HepG2 (cell line): Measurements from ENCODE around the gene ZMPSTE24. TPM values are rescaled to one million over a fixed set of nuclear protein-coding genes. Genes with fewer than 3 reads are reported as not detected.
A peak's percentile ranks its signal among the peaks of the same experiment; 100 is the strongest.

Source experiments
- BRD4 ChIP-seq: sonication (generic); formaldehyde crosslinking; IDR thresholded peaks from 2 replicates; pipeline ENCODE4 v1.4.0; 2020; ENCODE audit warnings: missing genetic modification reagents
- DR1 ChIP-seq: sonication (generic); formaldehyde crosslinking; IDR thresholded peaks from 2 replicates; pipeline ENCODE4 v1.8.0; 2021; ENCODE audit warnings: mild to moderate bottlenecking, missing genetic modification reagents, inconsistent platforms
- MBNL3 ChIP-seq: fragments of 250-450 bp; sonication (Bioruptor Pico); conservative IDR thresholded peaks from 2 replicates; pipeline ENCODE4 v1.8.0; 2022; ENCODE audit warnings: mild to moderate bottlenecking, inconsistent platforms
- RBAK ChIP-seq: sonication (generic); formaldehyde crosslinking; IDR thresholded peaks from 2 replicates; pipeline ENCODE4 v1.5.1; 2020; ENCODE audit warnings: mild to moderate bottlenecking, missing genetic modification reagents
- SOX5 ChIP-seq: IDR thresholded peaks from 2 replicates; pipeline ENCODE4 v1.6.1; 2016; ENCODE audit warnings: borderline replicate concordance
- SPEN ChIP-seq: sonication (generic); formaldehyde crosslinking; IDR thresholded peaks from 2 replicates; pipeline ENCODE4 v1.5.1; 2020; ENCODE audit warnings: low read depth, mild to moderate bottlenecking, missing genetic modification reagents
- ZNF263 ChIP-seq: sonication (generic); formaldehyde crosslinking; IDR thresholded peaks from 2 replicates; pipeline ENCODE4 v1.4.0; 2020; ENCODE audit warnings: missing genetic modification reagents
- ZNF781 ChIP-seq: sonication (generic); formaldehyde crosslinking; IDR thresholded peaks from 2 replicates; pipeline ENCODE4 v1.5.1; 2020; ENCODE audit warnings: borderline replicate concordance, mild to moderate bottlenecking, missing genetic modification reagents; ENCODE audit errors: not compliant biosample characterization
- ZNF83 ChIP-seq: sonication (generic); formaldehyde crosslinking; IDR thresholded peaks from 2 replicates; pipeline ENCODE4 v1.4.0; 2020; ENCODE audit warnings: missing genetic modification reagents, mild to moderate bottlenecking, borderline replicate concordance
- ZNF839 ChIP-seq: sonication (generic); formaldehyde crosslinking; IDR thresholded peaks from 2 replicates; pipeline ENCODE4 v1.4.0; 2020; ENCODE audit warnings: missing genetic modification reagents, mild to moderate bottlenecking, borderline replicate concordance
- ZSCAN31 ChIP-seq: sonication (generic); formaldehyde crosslinking; IDR thresholded peaks from 2 replicates; pipeline ENCODE4 v1.5.0; 2020; ENCODE audit warnings: low read depth, mild to moderate bottlenecking, missing genetic modification reagents
- polyA plus RNA-seq, 8 experiments: library from polyadenylated mRNA; depleted of rRNA in 3 of 8; stranded (reverse) in 7 of 8; unstranded in 1 of 8; fragments of >200 nt; fragmentation: Illumina TruSeq in 4 of 8; extraction: Trizol in 4 of 8; gene quantifications; 2 replicates each; pipeline versions ENCODE4 v1.2.1 to v1.2.3, GENCODE V29; 2011 to 2016; ENCODE audit warnings: low read depth in 4 of 8, missing spikeins in 1 of 8, mixed read lengths in 1 of 8; ENCODE audit not compliant: insufficient read depth in 1 of 8
- total RNA-seq, 5 experiments: library from RNA; depleted of rRNA; stranded (reverse); fragments of >200 nt; fragmentation: Illumina TruSeq; extraction: Trizol; gene quantifications; 2 replicates each; pipeline ENCODE4 v1.2.3, GENCODE V29; 2016; ENCODE audit warnings: low read depth in 1 of 5
- TF ChIP-seq, protein P1 (sequence below): sonication (generic); formaldehyde crosslinking; IDR thresholded peaks from 2 replicates; pipeline ENCODE4 v1.4.0; 2020; ENCODE audit warnings: missing genetic modification reagents, borderline replicate concordance
- TF ChIP-seq, protein P2 (sequence below): sonication (generic); formaldehyde crosslinking; IDR thresholded peaks from 2 replicates; pipeline ENCODE4 v1.8.0; 2022; ENCODE audit warnings: mild to moderate bottlenecking, missing genetic modification reagents
- TF ChIP-seq, protein P3 (sequence below): sonication (generic); formaldehyde crosslinking; IDR thresholded peaks from 2 replicates; pipeline ENCODE4 v1.5.1; 2020; ENCODE audit warnings: mild to moderate bottlenecking, missing genetic modification reagents, borderline replicate concordance
- TF ChIP-seq, protein P4 (sequence below): sonication (generic); formaldehyde crosslinking; IDR thresholded peaks from 2 replicates; pipeline ENCODE4 v1.4.0; 2020; ENCODE audit warnings: missing genetic modification reagents
- TF ChIP-seq, protein P5 (sequence below): sonication (generic); formaldehyde crosslinking; IDR thresholded peaks from 2 replicates; pipeline ENCODE4 v1.5.0; 2020; ENCODE audit warnings: mild to moderate bottlenecking, missing genetic modification reagents

ZMPSTE24 gene
- total and polyA plus RNA-seq, 2 of the 13 experiments (the other 11 are each of a cell fraction or from before 2014, with no cell fraction given): 13.6 to 60.2 TPM

DNA sequence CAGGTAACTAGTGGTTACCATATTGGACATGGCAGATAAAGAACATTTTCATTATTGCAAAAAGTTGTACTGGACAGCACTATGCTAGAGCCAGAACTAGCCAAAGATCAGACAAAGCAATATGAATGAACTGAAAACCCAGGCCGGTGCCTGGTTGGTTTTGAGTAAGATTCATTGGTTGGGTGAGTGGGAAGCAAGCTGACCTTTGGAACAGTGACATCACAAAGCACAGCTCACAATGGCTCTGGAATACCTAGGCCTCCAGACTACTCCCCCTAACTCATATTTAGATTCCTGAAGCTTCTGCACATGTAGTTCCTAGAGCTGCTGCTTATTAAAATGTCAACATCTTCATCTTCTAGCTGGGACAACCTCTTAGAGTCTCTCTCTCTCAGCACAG is 10.4 kb upstream of the ZMPSTE24 start, which contains the start of gene TMCO2 (continued):
- no peak for TF ChIP-seq ZNF781 (CRISPR knock-in tag)
- TF ChIP-seq BRD4: no peak
- TF ChIP-seq, protein P1, sequence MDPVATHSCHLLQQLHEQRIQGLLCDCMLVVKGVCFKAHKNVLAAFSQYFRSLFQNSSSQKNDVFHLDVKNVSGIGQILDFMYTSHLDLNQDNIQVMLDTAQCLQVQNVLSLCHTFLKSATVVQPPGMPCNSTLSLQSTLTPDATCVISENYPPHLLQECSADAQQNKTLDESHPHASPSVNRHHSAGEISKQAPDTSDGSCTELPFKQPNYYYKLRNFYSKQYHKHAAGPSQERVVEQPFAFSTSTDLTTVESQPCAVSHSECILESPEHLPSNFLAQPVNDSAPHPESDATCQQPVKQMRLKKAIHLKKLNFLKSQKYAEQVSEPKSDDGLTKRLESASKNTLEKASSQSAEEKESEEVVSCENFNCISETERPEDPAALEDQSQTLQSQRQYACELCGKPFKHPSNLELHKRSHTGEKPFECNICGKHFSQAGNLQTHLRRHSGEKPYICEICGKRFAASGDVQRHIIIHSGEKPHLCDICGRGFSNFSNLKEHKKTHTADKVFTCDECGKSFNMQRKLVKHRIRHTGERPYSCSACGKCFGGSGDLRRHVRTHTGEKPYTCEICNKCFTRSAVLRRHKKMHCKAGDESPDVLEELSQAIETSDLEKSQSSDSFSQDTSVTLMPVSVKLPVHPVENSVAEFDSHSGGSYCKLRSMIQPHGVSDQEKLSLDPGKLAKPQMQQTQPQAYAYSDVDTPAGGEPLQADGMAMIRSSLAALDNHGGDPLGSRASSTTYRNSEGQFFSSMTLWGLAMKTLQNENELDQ (CRISPR knock-in tag): no peak
- TF ChIP-seq MBNL3 (CRISPR knock-in tag): no peak
- TF ChIP-seq ZSCAN31 (CRISPR knock-in tag): no peak
- no peak for TF ChIP-seq ZNF839 (CRISPR knock-in tag)
- TF ChIP-seq, protein P2, sequence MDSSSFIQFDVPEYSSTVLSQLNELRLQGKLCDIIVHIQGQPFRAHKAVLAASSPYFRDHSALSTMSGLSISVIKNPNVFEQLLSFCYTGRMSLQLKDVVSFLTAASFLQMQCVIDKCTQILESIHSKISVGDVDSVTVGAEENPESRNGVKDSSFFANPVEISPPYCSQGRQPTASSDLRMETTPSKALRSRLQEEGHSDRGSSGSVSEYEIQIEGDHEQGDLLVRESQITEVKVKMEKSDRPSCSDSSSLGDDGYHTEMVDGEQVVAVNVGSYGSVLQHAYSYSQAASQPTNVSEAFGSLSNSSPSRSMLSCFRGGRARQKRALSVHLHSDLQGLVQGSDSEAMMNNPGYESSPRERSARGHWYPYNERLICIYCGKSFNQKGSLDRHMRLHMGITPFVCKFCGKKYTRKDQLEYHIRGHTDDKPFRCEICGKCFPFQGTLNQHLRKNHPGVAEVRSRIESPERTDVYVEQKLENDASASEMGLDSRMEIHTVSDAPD (CRISPR knock-in tag): no peak
- no peak for TF ChIP-seq DR1 (CRISPR knock-in tag)
- TF ChIP-seq, protein P3, sequence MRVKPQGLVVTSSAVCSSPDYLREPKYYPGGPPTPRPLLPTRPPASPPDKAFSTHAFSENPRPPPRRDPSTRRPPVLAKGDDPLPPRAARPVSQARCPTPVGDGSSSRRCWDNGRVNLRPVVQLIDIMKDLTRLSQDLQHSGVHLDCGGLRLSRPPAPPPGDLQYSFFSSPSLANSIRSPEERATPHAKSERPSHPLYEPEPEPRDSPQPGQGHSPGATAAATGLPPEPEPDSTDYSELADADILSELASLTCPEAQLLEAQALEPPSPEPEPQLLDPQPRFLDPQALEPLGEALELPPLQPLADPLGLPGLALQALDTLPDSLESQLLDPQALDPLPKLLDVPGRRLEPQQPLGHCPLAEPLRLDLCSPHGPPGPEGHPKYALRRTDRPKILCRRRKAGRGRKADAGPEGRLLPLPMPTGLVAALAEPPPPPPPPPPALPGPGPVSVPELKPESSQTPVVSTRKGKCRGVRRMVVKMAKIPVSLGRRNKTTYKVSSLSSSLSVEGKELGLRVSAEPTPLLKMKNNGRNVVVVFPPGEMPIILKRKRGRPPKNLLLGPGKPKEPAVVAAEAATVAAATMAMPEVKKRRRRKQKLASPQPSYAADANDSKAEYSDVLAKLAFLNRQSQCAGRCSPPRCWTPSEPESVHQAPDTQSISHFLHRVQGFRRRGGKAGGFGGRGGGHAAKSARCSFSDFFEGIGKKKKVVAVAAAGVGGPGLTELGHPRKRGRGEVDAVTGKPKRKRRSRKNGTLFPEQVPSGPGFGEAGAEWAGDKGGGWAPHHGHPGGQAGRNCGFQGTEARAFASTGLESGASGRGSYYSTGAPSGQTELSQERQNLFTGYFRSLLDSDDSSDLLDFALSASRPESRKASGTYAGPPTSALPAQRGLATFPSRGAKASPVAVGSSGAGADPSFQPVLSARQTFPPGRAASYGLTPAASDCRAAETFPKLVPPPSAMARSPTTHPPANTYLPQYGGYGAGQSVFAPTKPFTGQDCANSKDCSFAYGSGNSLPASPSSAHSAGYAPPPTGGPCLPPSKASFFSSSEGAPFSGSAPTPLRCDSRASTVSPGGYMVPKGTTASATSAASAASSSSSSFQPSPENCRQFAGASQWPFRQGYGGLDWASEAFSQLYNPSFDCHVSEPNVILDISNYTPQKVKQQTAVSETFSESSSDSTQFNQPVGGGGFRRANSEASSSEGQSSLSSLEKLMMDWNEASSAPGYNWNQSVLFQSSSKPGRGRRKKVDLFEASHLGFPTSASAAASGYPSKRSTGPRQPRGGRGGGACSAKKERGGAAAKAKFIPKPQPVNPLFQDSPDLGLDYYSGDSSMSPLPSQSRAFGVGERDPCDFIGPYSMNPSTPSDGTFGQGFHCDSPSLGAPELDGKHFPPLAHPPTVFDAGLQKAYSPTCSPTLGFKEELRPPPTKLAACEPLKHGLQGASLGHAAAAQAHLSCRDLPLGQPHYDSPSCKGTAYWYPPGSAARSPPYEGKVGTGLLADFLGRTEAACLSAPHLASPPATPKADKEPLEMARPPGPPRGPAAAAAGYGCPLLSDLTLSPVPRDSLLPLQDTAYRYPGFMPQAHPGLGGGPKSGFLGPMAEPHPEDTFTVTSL (CRISPR knock-in tag): no peak
- TF ChIP-seq ZNF83 (CRISPR knock-in tag): no peak
- no peak for TF ChIP-seq RBAK
- TF ChIP-seq SPEN: peak; percentile 22; the same call in 1 of the 2 replicates
- TF ChIP-seq, protein P4, sequence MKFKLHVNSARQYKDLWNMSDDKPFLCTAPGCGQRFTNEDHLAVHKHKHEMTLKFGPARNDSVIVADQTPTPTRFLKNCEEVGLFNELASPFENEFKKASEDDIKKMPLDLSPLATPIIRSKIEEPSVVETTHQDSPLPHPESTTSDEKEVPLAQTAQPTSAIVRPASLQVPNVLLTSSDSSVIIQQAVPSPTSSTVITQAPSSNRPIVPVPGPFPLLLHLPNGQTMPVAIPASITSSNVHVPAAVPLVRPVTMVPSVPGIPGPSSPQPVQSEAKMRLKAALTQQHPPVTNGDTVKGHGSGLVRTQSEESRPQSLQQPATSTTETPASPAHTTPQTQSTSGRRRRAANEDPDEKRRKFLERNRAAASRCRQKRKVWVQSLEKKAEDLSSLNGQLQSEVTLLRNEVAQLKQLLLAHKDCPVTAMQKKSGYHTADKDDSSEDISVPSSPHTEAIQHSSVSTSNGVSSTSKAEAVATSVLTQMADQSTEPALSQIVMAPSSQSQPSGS: peak; percentile 28; the same call in 1 of the 2 replicates
- no peak for TF ChIP-seq ZNF263 (CRISPR knock-in tag)
- TF ChIP-seq, protein P5, sequence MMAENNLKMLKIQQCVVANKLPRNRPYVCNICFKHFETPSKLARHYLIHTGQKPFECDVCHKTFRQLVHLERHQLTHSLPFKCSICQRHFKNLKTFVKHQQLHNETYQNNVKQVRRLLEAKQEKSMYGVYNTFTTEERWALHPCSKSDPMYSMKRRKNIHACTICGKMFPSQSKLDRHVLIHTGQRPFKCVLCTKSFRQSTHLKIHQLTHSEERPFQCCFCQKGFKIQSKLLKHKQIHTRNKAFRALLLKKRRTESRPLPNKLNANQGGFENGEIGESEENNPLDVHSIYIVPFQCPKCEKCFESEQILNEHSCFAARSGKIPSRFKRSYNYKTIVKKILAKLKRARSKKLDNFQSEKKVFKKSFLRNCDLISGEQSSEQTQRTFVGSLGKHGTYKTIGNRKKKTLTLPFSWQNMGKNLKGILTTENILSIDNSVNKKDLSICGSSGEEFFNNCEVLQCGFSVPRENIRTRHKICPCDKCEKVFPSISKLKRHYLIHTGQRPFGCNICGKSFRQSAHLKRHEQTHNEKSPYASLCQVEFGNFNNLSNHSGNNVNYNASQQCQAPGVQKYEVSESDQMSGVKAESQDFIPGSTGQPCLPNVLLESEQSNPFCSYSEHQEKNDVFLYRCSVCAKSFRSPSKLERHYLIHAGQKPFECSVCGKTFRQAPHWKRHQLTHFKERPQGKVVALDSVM (CRISPR knock-in tag): no peak
- TF ChIP-seq SOX5: peak; percentile 51; the same call in 1 of the 2 replicates
- TF ChIP-seq, all 625 proteins: peak for 25
